H9 (cell line): Measurements from ENCODE around the gene ADCY5. TPM values are rescaled to one million over a fixed set of nuclear protein-coding genes. Genes with fewer than 3 reads are reported as not detected.

Experiments
- DNase-seq: peaks from one replicate; pipeline ENCODE4 v3.0.0-alpha.2; 2017
- H2AFZ ChIP-seq: one replicate; pipeline ENCODE4 v1.6.1; 2013; ENCODE audit warnings: mild to moderate bottlenecking, low read length, control low read depth, moderate library complexity
- H2AK5ac ChIP-seq: 2 replicates; pipeline ENCODE4 v1.6.1; 2013; ENCODE audit warnings: low read length, control low read depth, mixed read lengths; ENCODE audit not compliant: insufficient read length
- H2BK120ac ChIP-seq: one replicate; pipeline ENCODE4 v1.6.1; 2013; ENCODE audit warnings: low read depth, mild to moderate bottlenecking, low read length, control low read depth, inconsistent platforms; ENCODE audit not compliant: poor library complexity, severe bottlenecking
- H2BK12ac ChIP-seq: 2 replicates; pipeline ENCODE4 v1.6.1; 2013; ENCODE audit warnings: low read length, control low read depth, mixed read lengths, low read depth; ENCODE audit not compliant: insufficient read length
- H2BK15ac ChIP-seq: 2 replicates; pipeline ENCODE4 v1.6.1; 2013; ENCODE audit warnings: low read depth, low read length, control low read depth
- H2BK20ac ChIP-seq: one replicate; pipeline ENCODE4 v1.6.1; 2013; ENCODE audit warnings: low read depth, mild to moderate bottlenecking, low read length, control low read depth, inconsistent platforms; ENCODE audit not compliant: poor library complexity, severe bottlenecking
- H2BK5ac ChIP-seq: 2 replicates; pipeline ENCODE4 v1.6.1; 2013; ENCODE audit warnings: low read length, control low read depth, mixed read lengths; ENCODE audit not compliant: insufficient read length
- H3K14ac ChIP-seq: 2 replicates; pipeline ENCODE4 v1.6.1; 2013; ENCODE audit warnings: low read length, control low read depth; ENCODE audit not compliant: insufficient read depth
- H3K18ac ChIP-seq: 2 replicates; pipeline ENCODE4 v1.6.1; 2013; ENCODE audit warnings: low read depth, mild to moderate bottlenecking, mixed read lengths, low read length, control low read depth; ENCODE audit not compliant: insufficient read length
- H3K23ac ChIP-seq: 2 replicates; pipeline ENCODE4 v1.6.1; 2013; ENCODE audit warnings: low read length, control low read depth, mixed read lengths, low read depth; ENCODE audit not compliant: insufficient read length
- H3K23me2 ChIP-seq: 2 replicates; pipeline ENCODE4 v1.6.1; 2013; ENCODE audit warnings: low read depth, mild to moderate bottlenecking, mixed read lengths, low read length, control low read depth; ENCODE audit not compliant: insufficient read length, poor library complexity, severe bottlenecking
- H3K27ac ChIP-seq: 2 replicates; pipeline ENCODE4 v1.5.1; 2013; ENCODE audit warnings: low read length, control low read depth, mixed read lengths, low read depth; ENCODE audit not compliant: insufficient read length
- H3K27me3 ChIP-seq: 2 replicates; pipeline ENCODE4 v1.6.1; 2013; ENCODE audit warnings: low read length, control low read depth, inconsistent platforms; ENCODE audit not compliant: insufficient read depth
- H3K4ac ChIP-seq: 2 replicates; pipeline ENCODE4 v1.6.1; 2013; ENCODE audit warnings: low read depth, mild to moderate bottlenecking, control low read depth, inconsistent platforms, low read length, moderate library complexity
- H3K4me1 ChIP-seq: 2 replicates; pipeline ENCODE4 v1.6.1; 2013; ENCODE audit warnings: low read length, control low read depth, inconsistent platforms; ENCODE audit not compliant: insufficient read depth
- H3K4me2 ChIP-seq: 2 replicates; pipeline ENCODE4 v1.6.1; 2013; ENCODE audit warnings: low read length, control low read depth, mixed read lengths; ENCODE audit not compliant: insufficient read length, insufficient read depth
- H3K56ac ChIP-seq: 2 replicates; pipeline ENCODE4 v1.6.1; 2013; ENCODE audit warnings: low read depth, mild to moderate bottlenecking, mixed read lengths, low read length, control low read depth; ENCODE audit not compliant: insufficient read length
- H3K79me1 ChIP-seq: 2 replicates; pipeline ENCODE4 v1.6.1; 2013; ENCODE audit warnings: low read depth, mild to moderate bottlenecking, moderate library complexity, low read length, control low read depth, inconsistent platforms; ENCODE audit not compliant: insufficient read depth, poor library complexity, severe bottlenecking
- H3K79me2 ChIP-seq: 2 replicates; pipeline ENCODE4 v1.6.1; 2013; ENCODE audit warnings: low read length, control low read depth, inconsistent platforms; ENCODE audit not compliant: insufficient read depth
- H3K9ac ChIP-seq: 2 replicates; pipeline ENCODE4 v1.6.1; 2013; ENCODE audit warnings: low read length, control low read depth, mixed read lengths; ENCODE audit not compliant: insufficient read length; ENCODE audit errors: extremely low read depth
- H3K9me3 ChIP-seq: one replicate; pipeline ENCODE4 v1.6.1; 2013; ENCODE audit warnings: low read depth, low read length, inconsistent platforms; ENCODE audit not compliant: control insufficient read depth
- H3T11ph ChIP-seq: one replicate; pipeline ENCODE4 v1.6.1; 2013; ENCODE audit warnings: mild to moderate bottlenecking, low read length, control low read depth, inconsistent platforms
- H4K20me1 ChIP-seq: one replicate; pipeline ENCODE4 v1.6.1; 2013; ENCODE audit not compliant: control insufficient read depth, insufficient read length, insufficient read depth
- H4K5ac ChIP-seq: 2 replicates; pipeline ENCODE4 v1.6.1; 2013; ENCODE audit warnings: low read depth, mild to moderate bottlenecking, mixed read lengths, low read length, control low read depth; ENCODE audit not compliant: insufficient read length
- H4K8ac ChIP-seq: replicated peaks from 2 replicates; pipeline ENCODE4 v1.6.1; 2013; ENCODE audit warnings: low read length, control low read depth, mixed read lengths, low read depth; ENCODE audit not compliant: insufficient read length
- H4K91ac ChIP-seq: 2 replicates; pipeline ENCODE4 v1.6.1; 2013; ENCODE audit warnings: low read depth, mild to moderate bottlenecking, moderate library complexity, mixed read lengths, low read length, control low read depth; ENCODE audit not compliant: insufficient read length
- H3K27ac Mint-ChIP-seq, 3 experiments: 2 replicates in 2 of 3; 3 replicates in 1 of 3; pipeline ENCODE4 v1.8.0; 2020 to 2021; ENCODE audit warnings: mixed read lengths in 3 of 3, mild to moderate bottlenecking in 1 of 3, moderate library complexity in 1 of 3
- H3K27me3 Mint-ChIP-seq: 2 replicates; pipeline ENCODE4 v1.8.0; 2021; ENCODE audit warnings: low read depth, mild to moderate bottlenecking, moderate library complexity, mixed read lengths
- H3K36me3 Mint-ChIP-seq, 3 experiments: 2 replicates in 2 of 3; 3 replicates in 1 of 3; pipeline ENCODE4 v1.8.0; 2020 to 2021; ENCODE audit warnings: low read depth in 3 of 3, mixed read lengths in 3 of 3; ENCODE audit not compliant: insufficient read depth in 1 of 3
- H3K4me1 Mint-ChIP-seq, 2 experiments: 2 replicates each; pipeline ENCODE4 v1.8.0; 2020; ENCODE audit warnings: mixed read lengths in 2 of 2
- H3K4me3 Mint-ChIP-seq, 2 experiments: 2 replicates in 1 of 2; 3 replicates in 1 of 2; pipeline ENCODE4 v1.8.0; 2020 to 2021; ENCODE audit warnings: mild to moderate bottlenecking in 2 of 2, mixed read lengths in 2 of 2, moderate library complexity in 1 of 2
- H3K9me3 Mint-ChIP-seq, 2 experiments: 2 replicates in 1 of 2; 3 replicates in 1 of 2; pipeline ENCODE4 v1.8.0; 2020; ENCODE audit warnings: mild to moderate bottlenecking in 2 of 2, mixed read lengths in 2 of 2, moderate library complexity in 1 of 2
- WGBS: extraction: QIAGEN DNeasy Blood & Tissue Kit; methylation state at CpG from one replicate; pipeline ENCODE4 v1.1.7; 2013; ENCODE audit warnings: missing lambda C conversion rate, low lambda C conversion rate, mixed read lengths; ENCODE audit not compliant: insufficient read length; ENCODE audit errors: extremely low coverage; 5-methylcytosine and 5-hydroxymethylcytosine counted together
- total RNA-seq: library from RNA; stranded (reverse); gene quantifications from 2 replicates; pipeline ENCODE4 v1.2.1, GENCODE V29; 2021
- TF ChIP-seq, protein P1 (sequence below): fragments of 200-600 bp; sonication (generic); conservative IDR thresholded peaks from 3 replicates; pipeline ENCODE4 v1.8.0; 2021; ENCODE audit warnings: antibody characterized with exemption, mild to moderate bottlenecking

The ADCY5 gene
- total RNA-seq, 1 experiment from 2014 or later: 5.0 TPM

DNA sequence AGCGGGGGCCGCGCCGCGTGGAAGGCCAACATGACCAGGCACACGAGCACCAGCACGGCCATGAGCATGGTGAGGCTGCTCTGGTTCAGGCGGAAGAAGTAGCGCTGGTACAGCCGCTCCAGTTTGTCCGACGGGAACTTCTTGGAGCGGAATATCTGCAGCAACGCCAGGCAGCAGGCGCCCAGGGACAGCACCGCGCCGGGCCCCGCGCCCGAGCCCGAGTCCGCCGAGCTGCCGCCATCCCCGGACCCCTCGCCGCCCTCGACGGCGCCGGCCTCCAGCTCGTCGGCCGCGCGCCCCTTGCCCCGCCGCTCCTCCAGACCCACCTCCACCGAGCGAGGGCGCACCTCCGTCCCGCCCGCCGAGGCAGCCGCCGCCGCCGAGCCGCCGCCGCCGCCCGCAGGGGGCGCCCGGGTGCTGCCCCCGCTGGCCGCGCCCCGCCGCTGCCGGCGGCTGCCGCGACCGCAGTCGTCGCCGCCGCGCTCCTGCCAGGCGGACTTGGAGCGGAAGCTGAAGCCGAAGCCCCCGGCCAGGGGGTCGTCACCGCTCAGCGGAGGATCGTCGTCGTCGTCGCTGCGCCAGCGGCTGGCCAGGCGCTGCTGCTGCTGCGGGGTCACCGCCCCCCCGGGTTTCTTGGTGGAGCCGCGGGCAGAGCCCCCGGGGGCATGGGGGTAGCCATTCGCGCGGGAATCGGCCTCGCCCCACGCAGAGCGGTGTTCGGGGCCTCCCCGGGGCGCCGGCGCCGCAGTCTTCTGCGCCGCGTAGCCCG lies 957 bp downstream of the ADCY5 start:
- H2AFZ ChIP-seq: no peak overlapping the region
- H3K9ac ChIP-seq: no peak overlapping the region

More for the DNA sequence above, 957 bp downstream of the ADCY5 start:
- Histone ChIP-seq H4K8ac (no peak overlapping the region), H3K27ac (no peak overlapping the region), H3K14ac (no peak overlapping the region; the same call in 1 of the 2 replicates), H2AK5ac (no peak overlapping the region), H3K4me1 (no peaks in the 10 kb centered on the region), H2BK12ac (no peak overlapping the region), H4K91ac (no peak overlapping the region), H3K23me2 (peaks cover 9% of the 10 kb centered on the region), H2BK20ac (no peak overlapping the region), H2BK120ac (no peak overlapping the region), H3K56ac (no peak overlapping the region), H2BK15ac (no peak overlapping the region), H3K4me2 (peak overlapping the region; percentile 11), H3K4ac (no peak overlapping the region), H2BK5ac (no peak overlapping the region), H3K23ac (no peak overlapping the region), H3K18ac (no peak overlapping the region), H3K9me3 (no peaks in the 10 kb centered on the region), H3K79me2 (no peaks in the 10 kb centered on the region), H3T11ph (no peak overlapping the region), H4K20me1 (no peaks in the 10 kb centered on the region), H3K79me1 (no peaks in the 10 kb centered on the region), H4K5ac (no peak overlapping the region), H3K27me3 (peaks cover 9% of the 10 kb centered on the region; the same call in 1 of the 2 replicates)
- WGBS: no CpG with 5 or more reads among the region's 110 CpGs
- TF ChIP-seq, protein P1, sequence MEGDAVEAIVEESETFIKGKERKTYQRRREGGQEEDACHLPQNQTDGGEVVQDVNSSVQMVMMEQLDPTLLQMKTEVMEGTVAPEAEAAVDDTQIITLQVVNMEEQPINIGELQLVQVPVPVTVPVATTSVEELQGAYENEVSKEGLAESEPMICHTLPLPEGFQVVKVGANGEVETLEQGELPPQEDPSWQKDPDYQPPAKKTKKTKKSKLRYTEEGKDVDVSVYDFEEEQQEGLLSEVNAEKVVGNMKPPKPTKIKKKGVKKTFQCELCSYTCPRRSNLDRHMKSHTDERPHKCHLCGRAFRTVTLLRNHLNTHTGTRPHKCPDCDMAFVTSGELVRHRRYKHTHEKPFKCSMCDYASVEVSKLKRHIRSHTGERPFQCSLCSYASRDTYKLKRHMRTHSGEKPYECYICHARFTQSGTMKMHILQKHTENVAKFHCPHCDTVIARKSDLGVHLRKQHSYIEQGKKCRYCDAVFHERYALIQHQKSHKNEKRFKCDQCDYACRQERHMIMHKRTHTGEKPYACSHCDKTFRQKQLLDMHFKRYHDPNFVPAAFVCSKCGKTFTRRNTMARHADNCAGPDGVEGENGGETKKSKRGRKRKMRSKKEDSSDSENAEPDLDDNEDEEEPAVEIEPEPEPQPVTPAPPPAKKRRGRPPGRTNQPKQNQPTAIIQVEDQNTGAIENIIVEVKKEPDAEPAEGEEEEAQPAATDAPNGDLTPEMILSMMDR: peak; percentile 49; the same call in 2 of the 3 replicates
- Mint-ChIP-seq H3K4me1 (peaks cover 11 to 20% of the 10 kb centered on the region in 2 experiments), H3K9me3 (0 out of 5 replicates have a peak, but pooled peaks cover 0 to 2% of the 10 kb centered on the region in 2 experiments), H3K4me3 (peak overlapping the region in 1 of 2 experiments; percentile 57; a peak in 1 of 5 replicates), H3K27me3 (peaks cover 70% of the 10 kb centered on the region), H3K27ac (no peak overlapping the region), H3K36me3 (no peaks in the 10 kb centered on the region; a peak in 1 of 7 replicates)
- peak; percentile 70 for DNase-seq
